Spleen (tissue), 7 donors: ENCODE data around the gene WDR1.

ENCODE experiments used
- POLR2AphosphoS5 ChIP-seq, 3 donors: sonication (generic); formaldehyde crosslinking; IDR thresholded peaks; one replicate each; pipeline ENCODE4 v1.5.1; 2017; ENCODE audit warnings: antibody characterized with exemption in 3 of 3
- TF ChIP-seq, protein P1 (sequence below), 11 experiments: fragments of 200-600 bp in 7 of 11; fragments of 450-650 bp in 4 of 11; sonication (generic) in 4 of 11; IDR thresholded peaks in 8 of 11; conservative IDR thresholded peaks in 3 of 11; 1 replicate in 7 of 11; 2 replicates in 4 of 11; pipeline versions ENCODE4 v1.4.0 to v1.8.0; 2016 to 2021; ENCODE audit warnings: antibody characterized with exemption in 11 of 11, inconsistent platforms in 4 of 11, mild to moderate bottlenecking in 1 of 11
- donor health status: DM: no; HTN: no; CAD: no; lungs with moderate emphysema.
- donor health status: DM: no; HTN: no; CAD: no.
- donor health status: DM: no; HTN: no; CAD: no.

GRCh38 chr4:10080589-10081217 is 35.9 kb downstream of the WDR1 start:
- no peak for TF ChIP-seq POLR2AphosphoS5 (IDR thresholded peaks at IDR 0.05)
- TF ChIP-seq, protein P1, sequence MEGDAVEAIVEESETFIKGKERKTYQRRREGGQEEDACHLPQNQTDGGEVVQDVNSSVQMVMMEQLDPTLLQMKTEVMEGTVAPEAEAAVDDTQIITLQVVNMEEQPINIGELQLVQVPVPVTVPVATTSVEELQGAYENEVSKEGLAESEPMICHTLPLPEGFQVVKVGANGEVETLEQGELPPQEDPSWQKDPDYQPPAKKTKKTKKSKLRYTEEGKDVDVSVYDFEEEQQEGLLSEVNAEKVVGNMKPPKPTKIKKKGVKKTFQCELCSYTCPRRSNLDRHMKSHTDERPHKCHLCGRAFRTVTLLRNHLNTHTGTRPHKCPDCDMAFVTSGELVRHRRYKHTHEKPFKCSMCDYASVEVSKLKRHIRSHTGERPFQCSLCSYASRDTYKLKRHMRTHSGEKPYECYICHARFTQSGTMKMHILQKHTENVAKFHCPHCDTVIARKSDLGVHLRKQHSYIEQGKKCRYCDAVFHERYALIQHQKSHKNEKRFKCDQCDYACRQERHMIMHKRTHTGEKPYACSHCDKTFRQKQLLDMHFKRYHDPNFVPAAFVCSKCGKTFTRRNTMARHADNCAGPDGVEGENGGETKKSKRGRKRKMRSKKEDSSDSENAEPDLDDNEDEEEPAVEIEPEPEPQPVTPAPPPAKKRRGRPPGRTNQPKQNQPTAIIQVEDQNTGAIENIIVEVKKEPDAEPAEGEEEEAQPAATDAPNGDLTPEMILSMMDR (IDR thresholded peaks at IDR 0.05 in 8 of 11, conservative IDR thresholded peaks at IDR 0.05 in 3 of 11) = no peak
